Measurements from ENCODE around the gene PLXNA2.

Gene PLXNA2

DNA sequence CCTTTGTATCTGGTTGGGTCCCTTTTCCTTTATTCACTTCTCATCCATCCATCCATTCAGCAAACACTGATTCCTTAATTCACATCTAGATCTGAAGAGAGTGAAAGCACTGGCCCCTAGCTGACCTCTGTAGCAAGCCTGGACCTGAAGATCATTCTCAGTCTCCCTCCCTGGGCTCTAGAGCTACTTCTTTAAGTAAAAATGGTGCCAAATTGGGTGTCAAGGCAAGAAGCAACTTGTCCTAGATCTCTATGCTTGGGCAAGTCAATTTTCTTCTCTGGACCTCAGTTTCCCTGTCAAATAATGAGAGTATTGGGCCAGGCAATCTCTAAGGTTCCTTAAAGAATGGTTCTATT, 36.1 kb downstream of the PLXNA2 start:
- no peak overlapping the region for H3K4me3 ChIP-seq (ENCODE audit: low read depth in 1 of 2, low read length in 2 of 2)
- H3K9ac ChIP-seq (ENCODE audit: low read depth, low read length): no peak overlapping the region
- H3K27ac ChIP-seq (ENCODE audit: low read length): no peak overlapping the region
- H3K9me3 ChIP-seq (ENCODE audit: insufficient read depth, low read length, severe bottlenecking): no peaks in the 10 kb centered on the region
- TF ChIP-seq EZH2 (IDR thresholded peaks at IDR 0.05; ENCODE audit: borderline replicate concordance, low read depth, low read length, severe bottlenecking): no peak
- TF ChIP-seq, protein P1, sequence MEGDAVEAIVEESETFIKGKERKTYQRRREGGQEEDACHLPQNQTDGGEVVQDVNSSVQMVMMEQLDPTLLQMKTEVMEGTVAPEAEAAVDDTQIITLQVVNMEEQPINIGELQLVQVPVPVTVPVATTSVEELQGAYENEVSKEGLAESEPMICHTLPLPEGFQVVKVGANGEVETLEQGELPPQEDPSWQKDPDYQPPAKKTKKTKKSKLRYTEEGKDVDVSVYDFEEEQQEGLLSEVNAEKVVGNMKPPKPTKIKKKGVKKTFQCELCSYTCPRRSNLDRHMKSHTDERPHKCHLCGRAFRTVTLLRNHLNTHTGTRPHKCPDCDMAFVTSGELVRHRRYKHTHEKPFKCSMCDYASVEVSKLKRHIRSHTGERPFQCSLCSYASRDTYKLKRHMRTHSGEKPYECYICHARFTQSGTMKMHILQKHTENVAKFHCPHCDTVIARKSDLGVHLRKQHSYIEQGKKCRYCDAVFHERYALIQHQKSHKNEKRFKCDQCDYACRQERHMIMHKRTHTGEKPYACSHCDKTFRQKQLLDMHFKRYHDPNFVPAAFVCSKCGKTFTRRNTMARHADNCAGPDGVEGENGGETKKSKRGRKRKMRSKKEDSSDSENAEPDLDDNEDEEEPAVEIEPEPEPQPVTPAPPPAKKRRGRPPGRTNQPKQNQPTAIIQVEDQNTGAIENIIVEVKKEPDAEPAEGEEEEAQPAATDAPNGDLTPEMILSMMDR (IDR thresholded peaks at IDR 0.05; ENCODE audit: borderline replicate concordance, extremely low read depth, low read length, poor library complexity, severe bottlenecking): no peak
- H3K4me2 ChIP-seq (ENCODE audit: insufficient read depth, low read length): no peak overlapping the region
- no peaks in the 10 kb centered on the region for H3K79me2 ChIP-seq (ENCODE audit: insufficient read depth, low read length)
- no peak overlapping the region for H2AFZ ChIP-seq (ENCODE audit: low read depth, low read length)
- no peak for DNase-seq
- H3K4me1 ChIP-seq (ENCODE audit: insufficient read depth, low read length): no peaks in the 10 kb centered on the region
- ATAC-seq (ENCODE audit: insufficient read depth, low read depth): no peak
- no peaks in the 10 kb centered on the region for H4K20me1 ChIP-seq (ENCODE audit: insufficient read depth, low read length)
- H3K27me3 ChIP-seq (ENCODE audit: insufficient read depth, low read length, poor library complexity): peaks cover 49% of the 10 kb centered on the region
- no peaks in the 10 kb centered on the region for H3K36me3 ChIP-seq (ENCODE audit: insufficient read depth, low read length)

DNA sequence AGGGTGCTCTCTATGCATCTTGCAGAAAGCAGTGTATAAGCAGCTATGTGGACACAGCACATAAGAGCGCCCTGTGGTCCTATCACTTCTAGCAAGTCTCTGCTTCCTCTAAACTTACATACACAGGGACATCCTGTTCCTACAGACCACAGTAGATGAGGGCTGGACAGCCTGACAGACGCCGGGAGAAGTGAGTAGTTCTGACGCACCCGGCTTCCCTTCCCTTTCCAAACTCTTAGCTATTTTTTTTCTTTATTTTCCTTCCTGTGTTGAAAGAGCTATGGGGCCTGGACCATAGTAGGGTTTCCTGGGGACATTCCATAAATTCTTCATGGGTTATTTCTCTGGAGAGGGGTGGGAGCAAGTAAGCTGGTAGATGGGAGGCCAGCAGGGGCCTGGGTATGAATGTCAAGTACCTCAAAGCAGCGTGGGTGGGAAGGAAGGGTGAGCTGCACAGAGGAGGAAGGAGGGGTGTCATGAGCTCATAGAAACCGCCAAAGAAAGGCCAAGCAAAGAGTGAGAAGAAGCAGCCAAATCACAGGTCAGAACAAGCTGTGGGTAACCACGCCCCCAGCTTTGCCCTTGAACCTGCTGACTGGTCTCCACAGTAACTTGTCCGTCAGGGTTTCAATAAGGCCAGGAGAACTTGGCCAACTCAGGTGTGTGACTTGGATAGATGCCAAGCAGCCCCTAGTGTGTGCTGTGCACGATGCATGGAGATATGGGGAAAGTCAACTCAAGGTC, 36.6 kb downstream of the PLXNA2 start:
- Histone ChIP-seq H2AFZ (ENCODE audit: low read depth, low read length) (no peak overlapping the region), H4K20me1 (ENCODE audit: insufficient read depth, low read length) (no peaks in the 10 kb centered on the region), H3K9ac (ENCODE audit: low read depth, low read length) (no peak overlapping the region), H3K79me2 (ENCODE audit: insufficient read depth, low read length) (no peaks in the 10 kb centered on the region), H3K27ac (ENCODE audit: low read length) (no peak overlapping the region), H3K4me3 (ENCODE audit: low read depth in 1 of 2, low read length in 2 of 2) (no peak overlapping the region), H3K27me3 (ENCODE audit: insufficient read depth, low read length, poor library complexity) (peaks cover 47% of the 10 kb centered on the region), H3K9me3 (ENCODE audit: insufficient read depth, low read length, severe bottlenecking) (no peaks in the 10 kb centered on the region), H3K4me1 (ENCODE audit: insufficient read depth, low read length) (no peaks in the 10 kb centered on the region), H3K36me3 (ENCODE audit: insufficient read depth, low read length) (no peaks in the 10 kb centered on the region), H3K4me2 (ENCODE audit: insufficient read depth, low read length) (no peak overlapping the region)
- ATAC-seq (ENCODE audit: insufficient read depth, low read depth) (no peak), DNase-seq (no peak)
- TF ChIP-seq, protein P1 (IDR thresholded peaks at IDR 0.05; ENCODE audit: borderline replicate concordance, extremely low read depth, low read length, poor library complexity, severe bottlenecking): no peak
- TF ChIP-seq EZH2 (IDR thresholded peaks at IDR 0.05; ENCODE audit: borderline replicate concordance, low read depth, low read length, severe bottlenecking): no peak

DNA sequence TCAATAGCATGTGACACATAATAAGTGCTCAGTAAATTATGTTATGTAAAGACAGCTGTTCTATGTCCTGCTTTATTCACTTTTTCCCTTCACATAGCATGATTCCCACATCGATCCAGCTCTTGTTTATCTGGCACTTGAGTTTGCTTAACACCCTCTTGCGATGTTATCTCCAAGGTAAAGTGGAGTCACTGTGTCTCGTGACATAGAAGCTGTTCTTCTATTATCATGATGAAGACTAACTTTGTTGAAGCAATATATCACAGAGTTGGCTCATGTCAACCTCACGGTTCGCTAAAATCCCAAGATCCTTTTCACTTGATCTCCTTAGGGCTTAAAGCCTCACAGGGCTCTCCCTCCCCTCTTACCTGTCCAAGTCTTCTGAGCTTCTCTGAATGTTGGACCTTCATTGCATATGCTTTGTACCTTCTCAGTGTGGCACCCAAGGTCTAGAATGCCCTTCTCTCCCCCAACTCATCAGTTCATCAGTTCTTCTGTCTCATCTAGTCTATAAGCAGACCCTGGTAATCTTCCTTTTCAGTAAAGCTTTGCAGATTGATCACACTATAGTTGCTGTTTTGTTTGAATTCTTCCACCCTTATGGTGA, 38.0 kb downstream of the PLXNA2 start:
- Histone ChIP-seq H4K20me1 (ENCODE audit: insufficient read depth, low read length) (no peaks in the 10 kb centered on the region), H2AFZ (ENCODE audit: low read depth, low read length) (no peak overlapping the region), H3K27ac (ENCODE audit: low read length) (no peak overlapping the region), H3K36me3 (ENCODE audit: insufficient read depth, low read length) (no peaks in the 10 kb centered on the region), H3K27me3 (ENCODE audit: insufficient read depth, low read length, poor library complexity) (peaks cover 42% of the 10 kb centered on the region), H3K79me2 (ENCODE audit: insufficient read depth, low read length) (no peaks in the 10 kb centered on the region), H3K9me3 (ENCODE audit: insufficient read depth, low read length, severe bottlenecking) (no peaks in the 10 kb centered on the region), H3K9ac (ENCODE audit: low read depth, low read length) (no peak overlapping the region), H3K4me3 (ENCODE audit: low read depth in 1 of 2, low read length in 2 of 2) (no peak overlapping the region), H3K4me2 (ENCODE audit: insufficient read depth, low read length) (no peak overlapping the region), H3K4me1 (ENCODE audit: insufficient read depth, low read length) (no peaks in the 10 kb centered on the region)
- TF ChIP-seq, protein P1 (IDR thresholded peaks at IDR 0.05; ENCODE audit: borderline replicate concordance, extremely low read depth, low read length, poor library complexity, severe bottlenecking): no peak
- no peak for TF ChIP-seq EZH2 (IDR thresholded peaks at IDR 0.05; ENCODE audit: borderline replicate concordance, low read depth, low read length, severe bottlenecking)
- ATAC-seq (ENCODE audit: insufficient read depth, low read depth): no peak
- DNase-seq: no peak
